Uterus (tissue), 4 donors: ENCODE measurements around the gene CPEB3. TPM values are rescaled to one million over a fixed set of nuclear protein-coding genes. Genes with fewer than 3 reads are reported as not detected.

Experiments used
- DNase-seq, 2 donors: peaks; one replicate each; pipeline ENCODE4 v3.0.0-alpha.2; 2019 to 2020
- H3K27ac ChIP-seq, 2 donors: fragments of 200-600 bp; sonication (generic); 1 replicate in 1 of 2; 2 replicates in 1 of 2; pipeline ENCODE4 v1.5.1; 2016 to 2018
- H3K27me3 ChIP-seq, 2 donors: fragments of 200-600 bp; sonication (generic); one replicate each; pipeline ENCODE4 v1.5.1; 2018 to 2019; ENCODE audit warnings: control low read depth in 1 of 2
- H3K36me3 ChIP-seq, 2 donors: fragments of 200-600 bp; sonication (generic); one replicate each; pipeline ENCODE4 v1.5.1; 2019; ENCODE audit warnings: control low read depth in 1 of 2
- H3K4me1 ChIP-seq, 2 donors: fragments of 200-600 bp; sonication (generic); one replicate each; pipeline ENCODE4 v1.5.1; 2018 to 2019; ENCODE audit warnings: control low read depth in 1 of 2
- H3K4me3 ChIP-seq, 2 donors: fragments of 200-600 bp; sonication (generic); 1 replicate in 1 of 2; 2 replicates in 1 of 2; pipeline ENCODE4 v1.5.1; 2018 to 2019; ENCODE audit warnings: mild to moderate bottlenecking in 1 of 2
- H3K9me3 ChIP-seq, 2 donors: fragments of 200-600 bp; sonication (generic); one replicate each; pipeline ENCODE4 v1.5.1; 2019; ENCODE audit warnings: control low read depth in 1 of 2
- POLR2A ChIP-seq, 2 donors: fragments of 450-650 bp; IDR thresholded peaks; one replicate each; pipeline ENCODE4 v1.6.1; 2016; ENCODE audit warnings: antibody characterized with exemption in 2 of 2, mild to moderate bottlenecking in 1 of 2, moderate library complexity in 1 of 2
- intact Hi-C: fragments of 100-400 bp; cut with DNase I; formaldehyde crosslinking; loops from one replicate; pipeline ENCODE4 v1.15.1; 2023; ENCODE audit warnings: low total_unique reads
- total RNA-seq, 4 donors: library from RNA; depleted of rRNA in 3 of 4; stranded (reverse); fragments of >200 nt in 3 of 4; gene quantifications; one replicate each; pipeline versions ENCODE4 v1.1.0 to v1.2.4, GENCODE V29; 2014 to 2023
- TF ChIP-seq, protein P1 (sequence below), 4 experiments: fragments of 200-600 bp in 2 of 4; fragments of 450-650 bp in 2 of 4; sonication (generic) in 2 of 4; IDR thresholded peaks; one replicate each; pipeline ENCODE4 v1.5.1; 2016 to 2019; ENCODE audit warnings: antibody characterized with exemption in 4 of 4, mild to moderate bottlenecking in 2 of 4, moderate library complexity in 1 of 4
- donor health status: DM: yes; HTN: yes; CAD: no.

CPEB3 gene
- total RNA-seq, 4 donors from 2014 or later: 2.6 to 5.4 (median 3.7) TPM

- Histone ChIP-seq H3K27me3 (no peaks in the 10 kb centered on the region), H3K36me3 (no peaks in the 10 kb centered on the region), H3K27ac (no peak overlapping the region), H3K9me3 (no peaks in the 10 kb centered on the region), H3K4me1 (no peaks in the 10 kb centered on the region), H3K4me3 (no peak overlapping the region)
- no peak for DNase-seq
- TF ChIP-seq, protein P1, sequence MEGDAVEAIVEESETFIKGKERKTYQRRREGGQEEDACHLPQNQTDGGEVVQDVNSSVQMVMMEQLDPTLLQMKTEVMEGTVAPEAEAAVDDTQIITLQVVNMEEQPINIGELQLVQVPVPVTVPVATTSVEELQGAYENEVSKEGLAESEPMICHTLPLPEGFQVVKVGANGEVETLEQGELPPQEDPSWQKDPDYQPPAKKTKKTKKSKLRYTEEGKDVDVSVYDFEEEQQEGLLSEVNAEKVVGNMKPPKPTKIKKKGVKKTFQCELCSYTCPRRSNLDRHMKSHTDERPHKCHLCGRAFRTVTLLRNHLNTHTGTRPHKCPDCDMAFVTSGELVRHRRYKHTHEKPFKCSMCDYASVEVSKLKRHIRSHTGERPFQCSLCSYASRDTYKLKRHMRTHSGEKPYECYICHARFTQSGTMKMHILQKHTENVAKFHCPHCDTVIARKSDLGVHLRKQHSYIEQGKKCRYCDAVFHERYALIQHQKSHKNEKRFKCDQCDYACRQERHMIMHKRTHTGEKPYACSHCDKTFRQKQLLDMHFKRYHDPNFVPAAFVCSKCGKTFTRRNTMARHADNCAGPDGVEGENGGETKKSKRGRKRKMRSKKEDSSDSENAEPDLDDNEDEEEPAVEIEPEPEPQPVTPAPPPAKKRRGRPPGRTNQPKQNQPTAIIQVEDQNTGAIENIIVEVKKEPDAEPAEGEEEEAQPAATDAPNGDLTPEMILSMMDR (IDR thresholded peaks at IDR 0.05): no peak
- no peak for TF ChIP-seq POLR2A (IDR thresholded peaks at IDR 0.05)
- intact Hi-C loops: no loop called here
Observed at GRCh38 chr10:92076722-92077121, 214.2 kb downstream of the CPEB3 start.

GRCh38 chr10:92075829-92076228 is 215.0 kb downstream of the CPEB3 start:
- no peaks in the 10 kb centered on the region for H3K36me3 ChIP-seq
- no peak overlapping the region for H3K27ac ChIP-seq
- intact Hi-C loops: no loop called here
- H3K4me3 ChIP-seq: no peak overlapping the region
- no peaks in the 10 kb centered on the region for H3K27me3 ChIP-seq
- no peak for DNase-seq
- no peaks in the 10 kb centered on the region for H3K4me1 ChIP-seq
- TF ChIP-seq, protein P1 (IDR thresholded peaks at IDR 0.05): no peak
- no peak for TF ChIP-seq POLR2A (IDR thresholded peaks at IDR 0.05)
- H3K9me3 ChIP-seq: no peaks in the 10 kb centered on the region

- Histone ChIP-seq H3K9me3 (no peaks in the 10 kb centered on the region), H3K27me3 (no peaks in the 10 kb centered on the region), H3K4me3 (no peak overlapping the region), H3K36me3 (no peaks in the 10 kb centered on the region), H3K4me1 (no peaks in the 10 kb centered on the region), H3K27ac (no peak overlapping the region)
- DNase-seq: no peak
- intact Hi-C loops: no loop called here
- TF ChIP-seq POLR2A (IDR thresholded peaks at IDR 0.05): no peak
- TF ChIP-seq, protein P1 (IDR thresholded peaks at IDR 0.05): no peak
Observed at GRCh38 chr10:92074126-92074887, 216.6 kb downstream of the CPEB3 start.

- Histone ChIP-seq H3K36me3 (no peaks in the 10 kb centered on the region), H3K4me3 (no peak overlapping the region), H3K27me3 (no peaks in the 10 kb centered on the region), H3K9me3 (no peaks in the 10 kb centered on the region), H3K27ac (no peak overlapping the region), H3K4me1 (no peaks in the 10 kb centered on the region)
- DNase-seq: no peak
- TF ChIP-seq, protein P1 (IDR thresholded peaks at IDR 0.05): no peak
- TF ChIP-seq POLR2A (IDR thresholded peaks at IDR 0.05): no peak
- intact Hi-C loops: no loop called here
Observed at GRCh38 chr10:92068900-92069299, 222.0 kb downstream of the CPEB3 start.

DNA sequence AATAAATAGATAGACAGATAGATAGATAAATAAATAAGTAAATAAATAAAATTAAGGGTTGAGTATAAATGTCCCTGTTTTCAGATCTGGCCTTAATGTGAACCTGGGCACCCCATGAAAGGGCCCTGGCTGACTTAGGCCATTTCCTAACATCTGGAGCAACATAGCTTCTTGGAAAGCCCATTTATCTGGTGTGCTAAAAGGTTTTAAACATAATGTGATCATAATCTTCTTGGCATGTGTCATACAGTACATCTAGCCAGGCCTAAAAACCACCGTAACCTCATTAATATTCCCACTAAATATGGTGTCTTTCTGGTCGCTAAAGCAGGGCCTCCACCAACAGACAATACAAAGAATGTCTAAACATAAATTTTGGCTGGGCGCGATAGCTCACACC is 224.5 kb downstream of the CPEB3 start:
- no peaks in the 10 kb centered on the region for H3K9me3 ChIP-seq
- no peaks in the 10 kb centered on the region for H3K4me1 ChIP-seq
- no peak for TF ChIP-seq POLR2A (IDR thresholded peaks at IDR 0.05)
- TF ChIP-seq, protein P1 (IDR thresholded peaks at IDR 0.05): no peak
- H3K27me3 ChIP-seq: no peaks in the 10 kb centered on the region
- DNase-seq: no peak
- intact Hi-C loops: no loop called here
- H3K36me3 ChIP-seq: no peaks in the 10 kb centered on the region
- H3K4me3 ChIP-seq: no peak overlapping the region
- no peak overlapping the region for H3K27ac ChIP-seq
